ENCODE data around the gene PAK5.

PAK5 gene

DNA sequence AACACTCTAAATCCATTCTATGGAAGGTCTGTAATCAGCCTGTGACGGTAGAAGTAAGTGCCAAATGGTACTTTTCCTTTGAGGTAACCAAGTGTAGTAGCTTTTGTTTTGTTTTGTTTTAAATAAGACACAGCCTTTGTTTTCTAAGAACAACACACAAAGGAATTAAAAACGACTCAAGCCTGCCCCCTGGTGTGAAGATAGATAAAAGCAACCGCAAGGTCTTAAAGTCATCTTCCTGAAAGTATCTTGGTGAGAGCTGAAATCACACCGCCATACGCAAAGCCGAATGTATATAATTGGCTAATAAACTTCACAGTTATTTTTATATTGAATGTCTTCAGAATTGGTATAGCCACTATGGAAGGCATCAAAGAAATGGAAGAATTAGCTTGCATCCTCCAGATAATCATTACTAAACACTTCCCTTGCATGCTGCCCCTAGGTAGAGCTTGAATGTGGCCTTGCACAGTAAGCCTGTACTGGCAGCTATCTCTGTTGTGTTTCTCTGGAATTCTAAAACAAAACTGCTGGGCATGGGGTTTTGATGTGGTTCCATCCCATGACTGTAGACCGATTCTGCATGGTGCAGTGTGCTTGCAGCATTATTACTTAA is 228.9 kb downstream of the PAK5 start:
- DNase-seq: peak; percentile 73
- TF ChIP-seq, protein P1, sequence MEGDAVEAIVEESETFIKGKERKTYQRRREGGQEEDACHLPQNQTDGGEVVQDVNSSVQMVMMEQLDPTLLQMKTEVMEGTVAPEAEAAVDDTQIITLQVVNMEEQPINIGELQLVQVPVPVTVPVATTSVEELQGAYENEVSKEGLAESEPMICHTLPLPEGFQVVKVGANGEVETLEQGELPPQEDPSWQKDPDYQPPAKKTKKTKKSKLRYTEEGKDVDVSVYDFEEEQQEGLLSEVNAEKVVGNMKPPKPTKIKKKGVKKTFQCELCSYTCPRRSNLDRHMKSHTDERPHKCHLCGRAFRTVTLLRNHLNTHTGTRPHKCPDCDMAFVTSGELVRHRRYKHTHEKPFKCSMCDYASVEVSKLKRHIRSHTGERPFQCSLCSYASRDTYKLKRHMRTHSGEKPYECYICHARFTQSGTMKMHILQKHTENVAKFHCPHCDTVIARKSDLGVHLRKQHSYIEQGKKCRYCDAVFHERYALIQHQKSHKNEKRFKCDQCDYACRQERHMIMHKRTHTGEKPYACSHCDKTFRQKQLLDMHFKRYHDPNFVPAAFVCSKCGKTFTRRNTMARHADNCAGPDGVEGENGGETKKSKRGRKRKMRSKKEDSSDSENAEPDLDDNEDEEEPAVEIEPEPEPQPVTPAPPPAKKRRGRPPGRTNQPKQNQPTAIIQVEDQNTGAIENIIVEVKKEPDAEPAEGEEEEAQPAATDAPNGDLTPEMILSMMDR (IDR thresholded peaks at IDR 0.05; ENCODE audit: low read depth, low read length): peak; percentile 71
- H3K36me3 ChIP-seq: no peaks in the 10 kb centered on the region
- H3K4me3 ChIP-seq (ENCODE audit: low read depth, low read length): no peak overlapping the region
- no peaks in the 10 kb centered on the region for H3K9me3 ChIP-seq
- no peaks in the 10 kb centered on the region for H3K27me3 ChIP-seq
- H3K4me1 ChIP-seq: peaks cover 19% of the 10 kb centered on the region

DNA sequence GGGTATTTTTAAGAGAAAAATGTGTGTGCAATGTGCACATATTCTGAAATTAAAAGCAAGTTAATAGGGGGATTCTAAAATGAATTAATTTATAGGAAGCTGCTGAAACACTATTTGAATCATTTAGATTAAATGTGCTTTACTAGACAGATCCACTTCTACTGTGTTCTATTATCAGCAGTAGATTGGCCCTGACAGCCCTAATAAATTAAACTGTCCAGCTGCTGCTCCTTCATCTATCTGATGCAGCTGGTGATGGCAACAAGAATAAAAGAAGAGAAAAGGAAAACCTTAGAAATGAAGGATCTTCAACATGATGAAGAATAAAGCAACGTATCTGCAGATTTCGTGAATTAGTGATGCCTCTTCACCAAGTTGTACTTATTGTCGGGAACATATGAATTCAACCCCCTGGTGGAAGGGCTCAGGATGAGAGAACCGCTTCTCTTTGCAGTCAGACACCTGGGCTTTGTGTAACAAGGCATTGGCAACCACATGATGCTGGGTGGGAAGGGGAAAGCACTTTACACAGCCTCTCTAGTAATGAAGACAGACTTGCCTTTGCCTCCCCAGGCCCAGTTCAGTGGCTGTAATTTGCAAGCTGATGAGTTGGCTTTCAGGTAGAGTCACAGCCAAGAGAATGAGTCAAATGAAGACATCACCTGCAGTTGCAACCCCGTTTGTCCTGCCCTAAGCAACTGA is 230.1 kb downstream of the PAK5 start:
- TF ChIP-seq, protein P1 (IDR thresholded peaks at IDR 0.05; ENCODE audit: low read depth, low read length): peak; percentile 52
- DNase-seq: peak; percentile 33

DNA sequence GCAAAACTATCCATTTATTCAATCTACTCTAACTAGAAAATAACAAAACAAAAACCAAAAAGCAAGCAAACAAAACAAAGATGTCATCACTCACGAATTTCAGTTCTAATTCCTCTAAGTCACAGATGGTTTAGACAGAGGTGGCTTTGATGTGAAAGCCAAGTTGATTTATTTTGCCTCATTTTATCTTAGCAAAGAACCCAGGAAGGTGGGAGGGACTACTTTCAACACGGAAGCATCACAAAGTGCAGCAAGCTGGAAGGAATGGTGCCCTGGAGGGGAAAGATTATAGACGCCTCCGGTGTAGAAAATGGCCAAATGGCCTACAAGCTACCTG is 236.1 kb downstream of the PAK5 start:
- H3K36me3 ChIP-seq: no peaks in the 10 kb centered on the region
- TF ChIP-seq, protein P1 (IDR thresholded peaks at IDR 0.05; ENCODE audit: low read depth, low read length): no peak
- H3K9me3 ChIP-seq: no peaks in the 10 kb centered on the region
- H3K4me3 ChIP-seq (ENCODE audit: low read depth, low read length): no peak overlapping the region
- peaks cover 8% of the 10 kb centered on the region for H3K4me1 ChIP-seq
- DNase-seq: no peak
- no peaks in the 10 kb centered on the region for H3K27me3 ChIP-seq

More for the DNA sequence above, 230.1 kb downstream of the PAK5 start:
- peaks cover 19% of the 10 kb centered on the region for H3K4me1 ChIP-seq
- H3K9me3 ChIP-seq: no peaks in the 10 kb centered on the region
- H3K27me3 ChIP-seq: no peaks in the 10 kb centered on the region
- no peaks in the 10 kb centered on the region for H3K36me3 ChIP-seq
- H3K4me3 ChIP-seq (ENCODE audit: low read depth, low read length): no peak overlapping the region

DNA sequence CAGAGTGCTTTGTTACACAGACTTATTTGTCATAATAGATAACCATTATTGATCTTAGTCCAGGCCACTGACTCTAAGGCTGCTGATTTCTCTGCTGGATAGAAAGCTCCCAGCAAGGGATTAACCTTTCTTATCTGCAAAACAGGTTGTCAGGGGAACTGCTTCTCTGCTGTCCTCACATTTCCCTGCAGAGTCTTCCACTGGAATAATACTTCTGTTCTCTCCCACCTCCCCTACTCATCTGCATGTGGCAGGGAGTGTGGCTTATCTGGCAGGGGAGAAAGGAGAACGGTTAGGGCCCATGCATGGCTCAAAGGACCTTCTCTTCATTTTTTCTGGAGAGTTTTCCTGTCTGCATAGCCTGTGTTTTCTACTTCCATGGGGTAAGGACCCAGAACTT is 238.3 kb downstream of the PAK5 start:
- TF ChIP-seq, protein P1 (IDR thresholded peaks at IDR 0.05; ENCODE audit: low read depth, low read length): no peak
- Histone ChIP-seq H3K36me3 (no peaks in the 10 kb centered on the region), H3K9me3 (no peaks in the 10 kb centered on the region), H3K27me3 (no peaks in the 10 kb centered on the region), H3K4me1 (peaks cover 8% of the 10 kb centered on the region), H3K4me3 (ENCODE audit: low read depth, low read length) (no peak overlapping the region)
- no peak for DNase-seq

DNA sequence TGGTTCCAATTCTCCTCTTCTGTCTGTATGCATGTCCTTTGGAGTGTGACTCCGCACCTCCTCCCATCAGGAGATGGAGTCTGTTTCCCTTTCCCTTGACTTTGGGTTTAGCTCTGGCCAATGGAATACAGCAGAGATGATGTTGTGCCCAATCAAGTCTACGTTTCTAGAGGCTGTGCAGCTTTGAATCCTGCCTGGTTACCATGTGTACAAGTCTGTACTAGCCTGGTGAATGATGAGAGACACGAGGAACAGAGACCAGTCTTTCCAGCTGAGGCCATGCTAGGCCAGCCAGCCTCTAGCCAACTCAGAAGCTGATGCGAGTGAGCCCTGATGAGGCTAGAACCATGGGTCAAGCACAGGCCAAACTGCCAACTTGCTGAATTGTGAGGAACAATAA is 241.3 kb downstream of the PAK5 start:
- Histone ChIP-seq H3K36me3 (no peaks in the 10 kb centered on the region), H3K4me1 (peaks cover 13% of the 10 kb centered on the region), H3K4me3 (ENCODE audit: low read depth, low read length) (no peak overlapping the region), H3K9me3 (no peaks in the 10 kb centered on the region), H3K27me3 (no peaks in the 10 kb centered on the region)
- no peak for DNase-seq
- TF ChIP-seq, protein P1 (IDR thresholded peaks at IDR 0.05; ENCODE audit: low read depth, low read length): no peak

DNA sequence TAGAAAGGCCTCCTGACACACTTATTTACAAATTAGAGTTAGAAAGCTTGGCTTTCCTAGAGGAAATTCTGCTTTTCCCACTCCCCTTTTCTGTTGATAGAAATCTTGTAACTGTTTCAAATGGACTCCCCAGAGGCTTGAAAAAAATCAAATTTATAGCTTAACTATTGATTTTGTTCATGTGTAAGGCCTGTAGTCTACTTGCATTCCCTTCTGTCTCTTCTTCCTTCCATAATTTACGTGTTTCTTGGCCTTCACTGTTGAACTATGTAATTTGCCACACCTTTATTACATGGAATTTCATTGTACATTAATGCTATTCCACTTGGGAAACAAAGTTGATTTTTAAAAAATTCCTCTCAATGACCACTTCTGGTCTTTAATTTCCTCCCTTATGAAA is 243.1 kb downstream of the PAK5 start:
- Histone ChIP-seq H3K27me3 (no peaks in the 10 kb centered on the region), H3K4me3 (ENCODE audit: low read depth, low read length) (no peak overlapping the region), H3K36me3 (no peaks in the 10 kb centered on the region), H3K4me1 (peaks cover 10% of the 10 kb centered on the region), H3K9me3 (no peaks in the 10 kb centered on the region)
- TF ChIP-seq, protein P1 (IDR thresholded peaks at IDR 0.05; ENCODE audit: low read depth, low read length): no peak
- no peak for DNase-seq
